ENCODE measurements around the gene CDC42SE2. TPM values are rescaled to one million over a fixed set of nuclear protein-coding genes. Genes with fewer than 3 reads are reported as not detected.
"Not testable (repeated sequence)": the region's sequence is repeated elsewhere in the genome, so short reads cannot be mapped to it uniquely, and the experiment has no call there.

CDC42SE2 gene
- polyA plus RNA-seq, 1 experiment, result 27.4 TPM

DNA sequence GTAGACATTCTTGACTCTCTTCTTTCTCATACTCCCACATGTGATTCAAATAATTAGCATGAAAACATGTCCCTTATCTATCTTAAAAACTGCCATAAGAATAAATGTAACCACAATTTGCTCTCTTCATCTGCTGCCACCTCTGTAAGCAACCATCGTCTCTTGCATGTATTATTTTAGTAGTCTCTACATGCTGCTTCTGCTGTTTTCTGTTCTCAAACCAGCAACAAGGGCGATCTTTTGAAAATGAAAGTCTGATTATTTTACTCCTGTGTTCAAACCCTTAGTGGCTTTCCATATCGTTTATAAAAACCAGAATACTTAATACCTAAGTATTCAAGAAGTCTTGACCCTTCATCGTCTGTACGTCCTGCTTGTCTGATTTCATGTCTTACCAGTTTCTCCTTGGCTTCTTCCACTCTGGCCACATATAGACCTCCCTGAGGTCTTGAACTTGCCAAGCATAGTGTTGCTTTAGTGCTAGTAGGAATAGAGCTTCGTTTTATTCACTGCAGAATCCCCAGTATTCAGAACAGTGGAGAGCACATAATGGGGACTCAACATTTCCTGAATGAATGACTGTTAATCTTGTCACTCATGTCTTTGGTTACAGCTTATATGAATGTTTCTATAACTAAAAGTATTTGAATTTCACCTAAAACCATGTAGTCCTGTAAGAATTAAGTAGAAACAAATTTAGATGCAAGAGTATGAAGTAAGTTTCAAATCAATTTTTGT, 10.6 kb downstream of the CDC42SE2 start:
- no peaks in the 10 kb centered on the region for H3K9me3 ChIP-seq (ENCODE audit: control insufficient read depth, insufficient read depth, low read length)
- no peak overlapping the region for H3K4me3 ChIP-seq (ENCODE audit: low read depth, low read length)
- ChIA-PET POLR2A (no interaction called here), CTCF (interaction anchor here (0.7 to 1.0 kb wide), 2 partner anchors 14 to 204 kb away, joined by 3 read pairs; no protein-coding TSS in a partner anchor)
- TF ChIP-seq, protein P1, sequence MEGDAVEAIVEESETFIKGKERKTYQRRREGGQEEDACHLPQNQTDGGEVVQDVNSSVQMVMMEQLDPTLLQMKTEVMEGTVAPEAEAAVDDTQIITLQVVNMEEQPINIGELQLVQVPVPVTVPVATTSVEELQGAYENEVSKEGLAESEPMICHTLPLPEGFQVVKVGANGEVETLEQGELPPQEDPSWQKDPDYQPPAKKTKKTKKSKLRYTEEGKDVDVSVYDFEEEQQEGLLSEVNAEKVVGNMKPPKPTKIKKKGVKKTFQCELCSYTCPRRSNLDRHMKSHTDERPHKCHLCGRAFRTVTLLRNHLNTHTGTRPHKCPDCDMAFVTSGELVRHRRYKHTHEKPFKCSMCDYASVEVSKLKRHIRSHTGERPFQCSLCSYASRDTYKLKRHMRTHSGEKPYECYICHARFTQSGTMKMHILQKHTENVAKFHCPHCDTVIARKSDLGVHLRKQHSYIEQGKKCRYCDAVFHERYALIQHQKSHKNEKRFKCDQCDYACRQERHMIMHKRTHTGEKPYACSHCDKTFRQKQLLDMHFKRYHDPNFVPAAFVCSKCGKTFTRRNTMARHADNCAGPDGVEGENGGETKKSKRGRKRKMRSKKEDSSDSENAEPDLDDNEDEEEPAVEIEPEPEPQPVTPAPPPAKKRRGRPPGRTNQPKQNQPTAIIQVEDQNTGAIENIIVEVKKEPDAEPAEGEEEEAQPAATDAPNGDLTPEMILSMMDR (IDR thresholded peaks at IDR 0.05; ENCODE audit: low read depth, low read length), result no peak
- no peak overlapping the region for H3K27ac ChIP-seq (ENCODE audit: low read depth, low read length)
- H3K27me3 ChIP-seq (ENCODE audit: control insufficient read depth, insufficient read depth, low read length), result no peaks in the 10 kb centered on the region
- no peak for DNase-seq (ENCODE audit: low read depth, low spot score)

DNA sequence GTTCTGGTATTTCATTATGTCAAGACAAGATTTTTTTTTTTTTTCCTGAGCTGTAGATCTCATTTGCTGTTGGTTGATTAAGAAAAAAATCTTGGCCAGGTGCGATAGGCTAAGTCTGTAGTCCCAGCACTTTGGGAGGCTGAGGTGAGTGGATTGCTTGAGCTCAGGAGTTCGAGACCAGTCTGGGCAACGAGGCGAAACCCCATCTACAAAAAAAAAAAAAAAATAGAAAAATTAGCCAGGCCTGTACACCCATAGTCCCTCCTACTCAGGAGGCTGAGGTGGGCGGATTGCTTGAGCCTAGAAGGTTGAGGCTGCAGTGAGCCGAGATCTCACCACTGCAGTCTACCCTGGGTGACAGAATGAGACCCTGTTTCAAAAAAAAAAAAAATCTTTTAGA, 12.2 kb downstream of the CDC42SE2 start:
- TF ChIP-seq, protein P1 (IDR thresholded peaks at IDR 0.05; ENCODE audit: low read depth, low read length), result no peak
- DNase-seq (ENCODE audit: low read depth, low spot score), result no peak
- Histone ChIP-seq H3K27me3 (ENCODE audit: control insufficient read depth, insufficient read depth, low read length) (no peaks in the 10 kb centered on the region), H3K4me3 (ENCODE audit: low read depth, low read length) (no peak overlapping the region), H3K9me3 (ENCODE audit: control insufficient read depth, insufficient read depth, low read length) (no peaks in the 10 kb centered on the region), H3K27ac (ENCODE audit: low read depth, low read length) (no peak overlapping the region)
- CTCF ChIA-PET, result no interaction called here
- POLR2A ChIA-PET, result interaction anchor here (0.7 kb wide), 1 partner anchor 60 kb away, joined by 5 read pairs; no protein-coding TSS in a partner anchor

DNA sequence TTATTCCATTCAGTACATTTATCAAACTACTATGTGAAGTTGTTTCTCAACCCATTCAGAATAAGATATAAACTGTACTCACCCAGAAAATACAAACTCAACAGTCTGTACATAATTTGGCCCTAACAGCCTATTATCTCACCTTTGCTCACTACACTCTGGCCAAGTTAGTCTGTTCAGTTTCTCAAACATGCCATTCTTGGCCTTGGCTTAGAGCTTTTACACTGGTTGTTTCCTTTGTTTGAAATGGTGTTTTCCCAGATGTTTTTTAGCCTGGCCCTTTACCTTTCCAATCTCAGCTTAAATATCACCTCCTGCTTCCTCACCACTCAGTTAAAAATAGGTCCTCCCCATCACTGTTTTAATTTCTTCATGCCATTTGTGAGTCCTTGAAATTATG, 13.6 kb downstream of the CDC42SE2 start:
- Histone ChIP-seq H3K9me3 (ENCODE audit: control insufficient read depth, insufficient read depth, low read length) (no peaks in the 10 kb centered on the region), H3K27ac (ENCODE audit: low read depth, low read length) (no peak overlapping the region), H3K4me3 (ENCODE audit: low read depth, low read length) (no peak overlapping the region), H3K27me3 (ENCODE audit: control insufficient read depth, insufficient read depth, low read length) (no peaks in the 10 kb centered on the region)
- no peak for DNase-seq (ENCODE audit: low read depth, low spot score)
- TF ChIP-seq, protein P1 (IDR thresholded peaks at IDR 0.05; ENCODE audit: low read depth, low read length), result no peak
- POLR2A ChIA-PET, result interaction anchor here (0.7 kb wide), 1 partner anchor 124 kb away, joined by 3 read pairs; no protein-coding TSS in a partner anchor
- CTCF ChIA-PET, result interaction anchor here (0.9 kb wide), 1 partner anchor 139 kb away, joined by 3 read pairs; no protein-coding TSS in a partner anchor

DNA sequence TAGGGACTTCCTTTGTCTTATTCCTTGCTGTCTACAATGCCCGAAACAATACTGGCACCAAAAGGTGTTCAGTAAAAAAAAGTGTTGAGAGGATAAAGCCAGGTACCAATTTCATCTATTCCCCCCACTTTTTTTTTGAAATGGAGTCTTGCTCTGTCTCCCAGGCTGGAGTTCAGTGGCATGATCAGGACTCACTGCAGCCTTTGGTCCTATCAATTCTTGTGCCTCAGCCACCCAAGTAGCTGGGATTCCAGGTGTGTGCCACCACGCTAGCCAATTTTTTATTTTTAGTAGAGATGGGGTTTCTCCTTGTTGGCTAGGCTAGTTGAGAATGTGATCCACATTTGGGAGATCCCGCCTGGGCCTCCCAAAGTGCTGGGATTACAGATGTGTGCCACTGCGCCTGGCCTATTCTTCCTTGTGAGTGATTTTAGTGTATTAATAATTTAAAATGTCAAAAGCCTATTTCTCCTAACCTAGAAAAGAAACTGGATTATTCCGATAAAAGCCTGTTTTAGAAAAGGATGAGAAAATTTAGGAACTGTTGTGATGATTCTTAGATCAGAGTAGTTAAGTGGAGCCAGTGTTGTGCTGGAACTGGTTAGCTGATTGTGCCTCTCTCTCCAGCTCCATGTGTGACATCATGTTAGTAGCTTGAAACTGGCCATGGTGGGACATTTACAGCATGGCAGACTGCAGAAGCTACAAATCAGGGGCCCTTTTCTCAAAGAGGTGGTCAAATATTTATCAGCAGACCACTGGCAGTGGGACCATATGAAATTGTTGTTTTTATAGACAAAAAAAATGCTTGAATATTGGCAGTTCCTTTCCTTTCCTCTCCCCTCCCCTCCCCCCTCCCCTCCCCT, 14.3 kb downstream of the CDC42SE2 start:
- no peaks in the 10 kb centered on the region for H3K27me3 ChIP-seq (ENCODE audit: control insufficient read depth, insufficient read depth, low read length)
- no peaks in the 10 kb centered on the region for H3K9me3 ChIP-seq (ENCODE audit: control insufficient read depth, insufficient read depth, low read length)
- ChIA-PET CTCF (interaction anchor here (0.9 kb wide), 1 partner anchor 138 kb away, joined by 3 read pairs; no protein-coding TSS in a partner anchor), POLR2A (interaction anchor here (0.7 to 0.9 kb wide), 2 partner anchors 14 to 123 kb away, joined by 3 read pairs; partner anchors contain the start of gene CDC42SE2)
- no peak overlapping the region for H3K4me3 ChIP-seq (ENCODE audit: low read depth, low read length)
- DNase-seq (ENCODE audit: low read depth, low spot score), result no peak
- no peak overlapping the region for H3K27ac ChIP-seq (ENCODE audit: low read depth, low read length)
- TF ChIP-seq, protein P1 (IDR thresholded peaks at IDR 0.05; ENCODE audit: low read depth, low read length), result no peak

DNA sequence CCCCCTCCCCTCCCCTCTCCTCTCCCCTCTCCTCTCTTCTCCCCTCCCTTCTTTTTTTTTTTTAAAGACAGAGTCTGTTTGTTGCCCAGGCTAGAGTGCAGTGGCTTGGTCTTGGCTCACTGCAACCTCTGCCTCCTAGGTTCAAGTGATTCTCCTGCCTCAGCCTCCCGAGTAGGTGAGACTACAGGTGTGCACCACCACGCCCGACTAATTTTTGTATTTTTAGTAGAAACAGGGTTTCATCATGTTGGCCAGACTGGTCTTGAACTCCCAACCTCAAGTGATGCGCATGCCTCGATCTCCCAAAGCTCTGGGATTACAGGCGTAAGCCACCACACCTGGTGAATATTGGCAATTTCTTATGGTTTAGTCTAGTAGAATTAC, 14.9 kb downstream of the CDC42SE2 start:
- H3K4me3 ChIP-seq (ENCODE audit: low read depth, low read length); DNase-seq (ENCODE audit: low read depth, low spot score); CTCF ChIA-PET; H3K27me3 ChIP-seq (ENCODE audit: control insufficient read depth, insufficient read depth, low read length); H3K9me3 ChIP-seq (ENCODE audit: control insufficient read depth, insufficient read depth, low read length); H3K27ac ChIP-seq (ENCODE audit: low read depth, low read length): not testable (repeated sequence)
- POLR2A ChIA-PET, result interaction anchor here (0.9 kb wide), 1 partner anchor 15 kb away, joined by 3 read pairs; the partner anchor contains the start of gene CDC42SE2
